Esophagus muscularis mucosa (tissue), 4 donors: ENCODE measurements around the gene WDFY2. TPM values are rescaled to one million over a fixed set of nuclear protein-coding genes. Genes with fewer than 3 reads are reported as not detected.

Experiments used
- DNase-seq: peaks from one replicate; pipeline ENCODE4 v3.0.0-alpha.2; 2017; ENCODE audit errors: extremely low spot score
- H3K27ac ChIP-seq, 4 donors: fragments of 200-600 bp; sonication (generic); replicated peaks in 1 of 4; 1 replicate in 3 of 4; 2 replicates in 1 of 4; pipeline ENCODE4 v1.5.1; 2016 to 2019; ENCODE audit warnings: mild to moderate bottlenecking in 1 of 4
- H3K27me3 ChIP-seq, 4 donors: fragments of 200-600 bp; sonication (generic); one replicate each; pipeline versions ENCODE4 v1.5.1 to v1.6.0; 2016 to 2019
- H3K36me3 ChIP-seq, 4 donors: fragments of 200-600 bp; sonication (generic); one replicate each; pipeline ENCODE4 v1.5.1; 2016 to 2019
- H3K4me1 ChIP-seq, 4 donors: fragments of 200-600 bp; sonication (generic); one replicate each; pipeline ENCODE4 v1.5.1; 2016 to 2019
- H3K4me3 ChIP-seq, 4 donors: fragments of 200-600 bp; sonication (generic); 1 replicate in 2 of 4; 2 replicates in 2 of 4; pipeline ENCODE4 v1.5.1; 2016 to 2019; ENCODE audit warnings: mild to moderate bottlenecking in 4 of 4, moderate library complexity in 1 of 4
- H3K9me3 ChIP-seq, 4 donors: fragments of 200-600 bp; sonication (generic); 1 replicate in 3 of 4; 2 replicates in 1 of 4; pipeline ENCODE4 v1.5.1; 2016 to 2019
- CTCF ChIP-seq, 3 experiments: fragments of 200-600 bp in 2 of 3; fragments of 450-650 bp in 1 of 3; sonication (generic) in 2 of 3; IDR thresholded peaks; one replicate each; pipeline ENCODE4 v1.5.1; 2017 to 2019; ENCODE audit warnings: antibody characterized with exemption in 3 of 3, mild to moderate bottlenecking in 2 of 3, moderate library complexity in 1 of 3
- EP300 ChIP-seq: sonication (generic); formaldehyde crosslinking; IDR thresholded peaks from one replicate; pipeline ENCODE4 v1.6.1; 2017; ENCODE audit warnings: antibody characterized with exemption
- POLR2A ChIP-seq: fragments of 450-650 bp; IDR thresholded peaks from one replicate; pipeline ENCODE4 v1.6.1; 2017; ENCODE audit warnings: antibody characterized with exemption, moderate library complexity, mild to moderate bottlenecking, low read depth
- POLR2AphosphoS5 ChIP-seq, 2 donors: sonication (generic); formaldehyde crosslinking; IDR thresholded peaks; one replicate each; pipeline ENCODE4 v1.6.1; 2017; ENCODE audit warnings: antibody characterized with exemption in 2 of 2
- WGBS: methylation state at CpG from one replicate; pipeline ENCODE4 v1.1.5; 2018; 5-methylcytosine and 5-hydroxymethylcytosine counted together
- intact Hi-C: fragments of 100-400 bp; cut with DNase I; formaldehyde crosslinking; loops from one replicate; pipeline ENCODE4 v1.15.1; 2023
- total RNA-seq, 4 donors: library from RNA; depleted of rRNA; stranded (reverse); fragments of >200 nt; gene quantifications; one replicate each; pipeline versions ENCODE4 v1.1.0 to v1.2.1, GENCODE V29; 2016

The WDFY2 gene
- total RNA-seq, 4 donors from 2014 or later: 4.7 to 8.7 (median 5.7) TPM

GRCh38 chr13:51620165-51620983 lies 36.1 kb downstream of the WDFY2 start:
- intact Hi-C loops: no loop called here
- no peaks in the 10 kb centered on the region for H3K36me3 ChIP-seq
- 79% methylated on average over 11 of the region's 11 CpGs for whole genome bisulfite sequencing
- no peak overlapping the region for H3K4me3 ChIP-seq
- H3K27ac ChIP-seq: no peak overlapping the region
- no peak for DNase-seq
- no peaks in the 10 kb centered on the region for H3K9me3 ChIP-seq
- H3K4me1 ChIP-seq: peaks cover 21 to 41% (median 22%) of the 10 kb centered on the region in 4 donors
- H3K27me3 ChIP-seq: no peaks in the 10 kb centered on the region
- TF ChIP-seq POLR2A: no peak
- no peak for TF ChIP-seq POLR2AphosphoS5 (IDR thresholded peaks at IDR 0.05)
- no peak for TF ChIP-seq EP300
- TF ChIP-seq CTCF (IDR thresholded peaks at IDR 0.05): no peak

- DNase-seq: no peak
- Histone ChIP-seq H3K4me1 (peaks cover 32 to 51% (median 33%) of the 10 kb centered on the region in 4 donors), H3K4me3 (no peak overlapping the region), H3K27ac (no peak overlapping the region), H3K9me3 (no peaks in the 10 kb centered on the region), H3K27me3 (no peaks in the 10 kb centered on the region), H3K36me3 (no peaks in the 10 kb centered on the region)
- WGBS: 82% methylated on average over 2 of the region's 2 CpGs
- TF ChIP-seq EP300: no peak
- TF ChIP-seq POLR2A: no peak
- no peak for TF ChIP-seq POLR2AphosphoS5 (IDR thresholded peaks at IDR 0.05)
- no peak for TF ChIP-seq CTCF (IDR thresholded peaks at IDR 0.05)
- intact Hi-C loops: no loop called here
Measured at GRCh38 chr13:51621602-51622001, 37.3 kb downstream of the WDFY2 start.

- Histone ChIP-seq H3K4me1 (peaks cover 38 to 62% (median 39%) of the 10 kb centered on the region in 4 donors), H3K9me3 (no peaks in the 10 kb centered on the region), H3K36me3 (no peaks in the 10 kb centered on the region), H3K4me3 (no peak overlapping the region), H3K27ac (no peak overlapping the region), H3K27me3 (no peaks in the 10 kb centered on the region)
- TF ChIP-seq EP300 (no peak), POLR2A (no peak), CTCF (IDR thresholded peaks at IDR 0.05) (no peak), POLR2AphosphoS5 (IDR thresholded peaks at IDR 0.05) (no peak)
- WGBS: 54% methylated on average over 2 of the region's 2 CpGs
- intact Hi-C loops: no loop called here
- no peak for DNase-seq
Measured at GRCh38 chr13:51623473-51623872, 39.2 kb downstream of the WDFY2 start.

- no peak for TF ChIP-seq POLR2AphosphoS5 (IDR thresholded peaks at IDR 0.05)
- TF ChIP-seq EP300: no peak
- no peak for TF ChIP-seq POLR2A
- no peak for TF ChIP-seq CTCF (IDR thresholded peaks at IDR 0.05)
- no peaks in the 10 kb centered on the region for H3K27me3 ChIP-seq
- H3K27ac ChIP-seq: no peak overlapping the region
- H3K4me3 ChIP-seq: no peak overlapping the region
- intact Hi-C loops: no loop called here
- H3K36me3 ChIP-seq: no peaks in the 10 kb centered on the region
- no peak for DNase-seq
- H3K9me3 ChIP-seq: no peaks in the 10 kb centered on the region
- WGBS: 93% methylated on average over 1 of the region's 1 CpG
- peaks cover 31 to 54% (median 34%) of the 10 kb centered on the region in 4 donors for H3K4me1 ChIP-seq
Measured at GRCh38 chr13:51624207-51624606, 39.9 kb downstream of the WDFY2 start.
